Caco-2 (cell line): ENCODE data around the gene HOXB4. TPM values are rescaled to one million over a fixed set of nuclear protein-coding genes. Genes with fewer than 3 reads are reported as not detected.

ENCODE experiments used
- BruUV-seq: library from RNA; stranded (reverse); fragments of 400-500 nt; replicated peaks from 2 replicates; lab custom pipeline; 2021; lab: Mats Ljungman, UMichigan
- CTCF ChIA-PET: fragments of 300-600 bp; sonication (Branson Sonifier 250); formaldehyde crosslinking; loops from one replicate; lab custom pipeline; 2022; ENCODE audit warnings: antibody characterized with exemption; lab: Charles Lee
- POLR2A ChIA-PET: fragments of 300-600 bp; sonication (Branson Sonifier 250); formaldehyde crosslinking; loops from one replicate; lab custom pipeline; 2022; ENCODE audit warnings: antibody characterized with exemption; lab: Charles Lee
- DNase-seq, 2 experiments: peaks; one replicate each; pipeline versions ENCODE4 v3.0.0 to v3.0.0-alpha.2; 2020 to 2022
- H3K27me3 ChIP-seq: replicated peaks from 2 replicates; pipeline ENCODE4 v1.6.0; 2011; ENCODE audit warnings: low read length; ENCODE audit not compliant: control insufficient read depth, insufficient read depth
- H3K36me3 ChIP-seq: 2 replicates; pipeline ENCODE4 v1.5.1; 2011; ENCODE audit warnings: low read length; ENCODE audit not compliant: control insufficient read depth, insufficient read depth
- H3K4me1 ChIP-seq: fragments of 250-450 bp; sonication (Bioruptor Pico); 2 replicates; pipeline ENCODE4 v1.5.1; 2020; ENCODE audit warnings: mild to moderate bottlenecking
- H3K4me3 ChIP-seq: 2 replicates; pipeline ENCODE4 v1.5.1; 2011; ENCODE audit warnings: low read depth, mild to moderate bottlenecking, control low read depth, low read length
- H3K9me3 ChIP-seq: fragments of 250-450 bp; sonication (Bioruptor Pico); 2 replicates; pipeline ENCODE4 v1.5.1; 2020; ENCODE audit warnings: mild to moderate bottlenecking, moderate library complexity
- H3K27ac Mint-ChIP-seq: one replicate; pipeline ENCODE4 v1.8.0; 2022; ENCODE audit warnings: mixed read lengths; ENCODE audit not compliant: unreplicated experiment
- H3K27me3 Mint-ChIP-seq: one replicate; pipeline ENCODE4 v1.8.0; 2022; ENCODE audit warnings: mixed read lengths; ENCODE audit not compliant: insufficient read depth, unreplicated experiment
- H3K36me3 Mint-ChIP-seq: one replicate; pipeline ENCODE4 v1.8.0; 2022; ENCODE audit warnings: mild to moderate bottlenecking, mixed read lengths; ENCODE audit not compliant: insufficient read depth, unreplicated experiment
- H3K4me1 Mint-ChIP-seq: one replicate; pipeline ENCODE4 v1.8.0; 2022; ENCODE audit warnings: low read depth, mixed read lengths; ENCODE audit not compliant: unreplicated experiment
- H3K4me3 Mint-ChIP-seq: one replicate; pipeline ENCODE4 v1.8.0; 2022; ENCODE audit warnings: mild to moderate bottlenecking, moderate library complexity, mixed read lengths; ENCODE audit not compliant: unreplicated experiment
- H3K9me3 Mint-ChIP-seq: one replicate; pipeline ENCODE4 v1.8.0; 2022; ENCODE audit warnings: mixed read lengths; ENCODE audit not compliant: unreplicated experiment
- CTCF ChIP-seq, 2 experiments: fragments of 200-600 bp in 1 of 2; IDR thresholded peaks; 1 replicate in 1 of 2; 2 replicates in 1 of 2; pipeline versions ENCODE4 v1.5.1 to v1.8.0; 2011 to 2022; ENCODE audit warnings: antibody characterized with exemption in 1 of 2, control low read depth in 1 of 2, inconsistent platforms in 1 of 2, low read depth in 1 of 2, low read length in 1 of 2, mild to moderate bottlenecking in 1 of 2, moderate library complexity in 1 of 2; ENCODE audit not compliant: insufficient read depth in 1 of 2, severe bottlenecking in 1 of 2, unreplicated experiment in 1 of 2
- intact Hi-C: fragments of 100-400 bp; cut with micrococcal nuclease; formaldehyde crosslinking; loops from one replicate; pipeline ENCODE4 v1.10.0; 2022; ENCODE audit not compliant: unreplicated experiment
- total RNA-seq: library from RNA; stranded (reverse); gene quantifications from 2 replicates; pipeline ENCODE4 v1.2.3, GENCODE V29; 2022

HOXB4 gene
- total RNA-seq, 1 experiment from 2014 or later, result 3.4 TPM

- Histone ChIP-seq H3K36me3 (no peaks in the 10 kb centered on the region), H3K9me3 (no peaks in the 10 kb centered on the region), H3K27me3 (peaks cover 30% of the 10 kb centered on the region), H3K4me3 (peak within 1 kb of the TSS; percentile 57), H3K4me1 (peaks cover 21% of the 10 kb centered on the region)
- CTCF ChIA-PET, result interaction anchor here (0.6 to 2.3 kb wide), 14 partner anchors 13 to 406 kb away, joined by 3 to 10 read pairs (median 4); partner anchors contain the start of gene PRAC2
- POLR2A ChIA-PET, result interaction anchor here (0.5 to 1.4 kb wide), 7 partner anchors 10 to 367 kb away, joined by 3 to 17 read pairs (median 4); partner anchors contain the start of gene HOXB7
- TF ChIP-seq CTCF (IDR thresholded peaks at IDR 0.05; ENCODE audit: insufficient read depth in 1 of 2, low read depth in 1 of 2, low read length in 1 of 2, severe bottlenecking in 1 of 2, unreplicated experiment in 1 of 2), result no peak
- H3K36me3 Mint-ChIP-seq, result no peaks in the 10 kb centered on the region
- no TSS peak for BruUV-seq
- peak within 1 kb of the TSS; percentile 85 for H3K4me3 Mint-ChIP-seq
- H3K27me3 Mint-ChIP-seq, result peaks cover 50% of the 10 kb centered on the region
- peaks cover 15% of the 10 kb centered on the region for H3K4me1 Mint-ChIP-seq
- H3K9me3 Mint-ChIP-seq, result no peaks in the 10 kb centered on the region
- peak; percentile 77 to 88 for DNase-seq
- H3K27ac Mint-ChIP-seq, result peak within 1 kb of the TSS; percentile 33
- intact Hi-C loops, result loop anchor here (2.0 kb wide), 1 partner anchor 20 kb away; no protein-coding TSS in a partner anchor
These were observed 48.3 kb upstream of the HOXB4 start, which contains the start of gene HOXB9 for GRCh38 chr17:48626245-48627117. TSS of gene HOXB9 (minus strand) at chr17:48626358. CDS start at chr17:48626269, 89 bp downstream.

GRCh38 chr17:48625495-48626244 is 47.5 kb upstream of the HOXB4 start:
- ChIA-PET CTCF (interaction anchor here (0.5 to 2.3 kb wide), 19 partner anchors 10 to 529 kb away, joined by 3 to 10 read pairs (median 4); partner anchors contain the start of gene PRAC2), POLR2A (interaction anchor here (0.5 to 1.4 kb wide), 9 partner anchors 9 to 267 kb away, joined by 3 to 17 read pairs (median 5); partner anchors contain the start of genes ATP5MC1 and HOXB7)
- Mint-ChIP-seq H3K9me3 (no peaks in the 10 kb centered on the region), H3K27ac (peak overlapping the region; percentile 33), H3K27me3 (peaks cover 56% of the 10 kb centered on the region), H3K4me3 (peak overlapping the region; percentile 85), H3K36me3 (no peaks in the 10 kb centered on the region), H3K4me1 (peaks cover 8% of the 10 kb centered on the region)
- peak; percentile 90 to 92 for DNase-seq
- no TSS peak for BruUV-seq
- peaks cover 30% of the 10 kb centered on the region for H3K27me3 ChIP-seq
- H3K4me1 ChIP-seq, result peaks cover 13% of the 10 kb centered on the region
- H3K36me3 ChIP-seq, result no peaks in the 10 kb centered on the region
- TF ChIP-seq CTCF (IDR thresholded peaks at IDR 0.05; ENCODE audit: insufficient read depth in 1 of 2, low read depth in 1 of 2, low read length in 1 of 2, severe bottlenecking in 1 of 2, unreplicated experiment in 1 of 2), result peak in 1 of 2 experiments; percentile 0
- peak overlapping the region; percentile 57 for H3K4me3 ChIP-seq
- intact Hi-C loops, result loop anchor here (2.0 kb wide), 1 partner anchor 21 kb away; no protein-coding TSS in a partner anchor
- no peaks in the 10 kb centered on the region for H3K9me3 ChIP-seq
